Measurements from ENCODE around the gene CLASRP.

Gene CLASRP

GRCh38 chr19:45063851-45064801 is 25.3 kb downstream of the CLASRP start:
- DNase-seq (ENCODE audit: low spot score), result no peak

GRCh38 chr19:45066921-45067661 is 28.2 kb downstream of the CLASRP start:
- no peak for DNase-seq (ENCODE audit: low spot score)

GRCh38 chr19:45068041-45068440 is 29.2 kb downstream of the CLASRP start:
- no peak for DNase-seq (ENCODE audit: low spot score)

GRCh38 chr19:45069056-45069455 is 30.2 kb downstream of the CLASRP start:
- DNase-seq (ENCODE audit: low spot score), result peak; percentile 49

- no peak for DNase-seq (ENCODE audit: low spot score)
These were observed 31.4 kb downstream of the CLASRP start for GRCh38 chr19:45070214-45070613.

GRCh38 chr19:45070861-45071544 is 32.2 kb downstream of the CLASRP start:
- DNase-seq (ENCODE audit: low spot score), result no peak

GRCh38 chr19:45071545-45071938 is 32.7 kb downstream of the CLASRP start:
- no peak for DNase-seq (ENCODE audit: low spot score)

GRCh38 chr19:45071969-45072790 is 33.3 kb downstream of the CLASRP start:
- DNase-seq (ENCODE audit: low spot score), result no peak

- DNase-seq (ENCODE audit: low spot score), result no peak
These were observed 36.0 kb downstream of the CLASRP start for GRCh38 chr19:45074744-45075300.

- peak; percentile 84 for DNase-seq (ENCODE audit: low spot score)
These were observed 36.6 kb downstream of the CLASRP start for GRCh38 chr19:45075301-45076028.

- peak; percentile 65 for DNase-seq (ENCODE audit: low spot score)
These were observed 37.4 kb downstream of the CLASRP start, which contains the start of gene ZNF296 for GRCh38 chr19:45076029-45076850. TSS of gene ZNF296 (minus strand) at chr19:45076478. CDS start at chr19:45076373, 105 bp downstream.

GRCh38 chr19:45076851-45077730 is 38.2 kb downstream of the CLASRP start:
- no peak for DNase-seq (ENCODE audit: low spot score)

GRCh38 chr19:45078390-45079062 is 39.7 kb downstream of the CLASRP start:
- no peak for DNase-seq (ENCODE audit: low spot score)

- peak; percentile 86 for DNase-seq (ENCODE audit: low spot score)
These were observed 40.4 kb downstream of the CLASRP start, which contains the start of gene GEMIN7 for GRCh38 chr19:45079063-45079910. TSS of gene GEMIN7 (plus strand) at chr19:45079260. CDS start at chr19:45090115, 10,855 bp downstream.

- DNase-seq (ENCODE audit: low spot score), result no peak
These were observed 41.1 kb downstream of the CLASRP start for GRCh38 chr19:45079911-45080370.

- DNase-seq (ENCODE audit: low spot score), result no peak
These were observed 43.3 kb downstream of the CLASRP start for GRCh38 chr19:45082170-45082569.

GRCh38 chr19:45086480-45086879 is 47.6 kb downstream of the CLASRP start:
- DNase-seq (ENCODE audit: low spot score), result no peak

All from AG08395 (cell line).